HepG2 (cell line): ENCODE measurements around the gene B4GALT3. TPM values are rescaled to one million over a fixed set of nuclear protein-coding genes. Genes with fewer than 3 reads are reported as not detected.

Experiments
- EEA1 ChIP-seq: sonication (generic); formaldehyde crosslinking; IDR thresholded peaks from 2 replicates; pipeline ENCODE4 v1.5.1; 2020; ENCODE audit warnings: mild to moderate bottlenecking, missing genetic modification reagents, borderline replicate concordance
- KLF12 ChIP-seq: sonication (generic); formaldehyde crosslinking; IDR thresholded peaks from 2 replicates; pipeline ENCODE4 v1.4.0; 2020; ENCODE audit warnings: missing genetic modification reagents, borderline replicate concordance
- SRSF1 ChIP-seq: fragments of 200-400 bp; formaldehyde crosslinking; optimal IDR thresholded peaks from 2 replicates; pipeline ENCODE3; 2017; ENCODE audit warnings: mild to moderate bottlenecking, low read depth, low read length, moderate library complexity
- STAT5B ChIP-seq: sonication (generic); formaldehyde crosslinking; IDR thresholded peaks from 2 replicates; pipeline ENCODE4 v1.4.0; 2020; ENCODE audit warnings: missing genetic modification reagents
- U2AF2 ChIP-seq: fragments of 200-400 bp; formaldehyde crosslinking; IDR thresholded peaks from 2 replicates; pipeline ENCODE4 v1.6.1; 2017; ENCODE audit warnings: low read depth, mild to moderate bottlenecking, low read length
- ZBTB38 ChIP-seq: sonication (generic); formaldehyde crosslinking; IDR thresholded peaks from 2 replicates; pipeline ENCODE4 v1.5.1; 2020; ENCODE audit warnings: mild to moderate bottlenecking, missing genetic modification reagents
- ZFX ChIP-seq: sonication (generic); formaldehyde crosslinking; IDR thresholded peaks from 2 replicates; pipeline ENCODE4 v1.4.0; 2020; ENCODE audit warnings: mild to moderate bottlenecking, low read depth, missing genetic modification reagents, moderate library complexity
- ZFYVE20 ChIP-seq: sonication (generic); formaldehyde crosslinking; IDR thresholded peaks from 2 replicates; pipeline ENCODE4 v1.8.0; 2023; ENCODE audit warnings: low read depth, mild to moderate bottlenecking, moderate library complexity, missing genetic modification reagents, borderline replicate concordance
- ZNF205 ChIP-seq: IDR thresholded peaks from 2 replicates; pipeline ENCODE4 v1.6.1; 2018; ENCODE audit warnings: missing biosample characterization, missing genetic modification reagents
- ZNF260 ChIP-seq: sonication (generic); formaldehyde crosslinking; IDR thresholded peaks from 2 replicates; pipeline ENCODE4 v1.4.0; 2020; ENCODE audit warnings: missing genetic modification reagents, low read depth, mild to moderate bottlenecking, borderline replicate concordance
- ZNF451 ChIP-seq: sonication (generic); formaldehyde crosslinking; IDR thresholded peaks from 2 replicates; pipeline ENCODE4 v1.5.0; 2020; ENCODE audit warnings: mild to moderate bottlenecking, missing genetic modification reagents
- ZNF749 ChIP-seq: sonication (generic); formaldehyde crosslinking; IDR thresholded peaks from 2 replicates; pipeline ENCODE4 v1.8.0; 2022; ENCODE audit warnings: mild to moderate bottlenecking, missing genetic modification reagents, moderate library complexity, borderline replicate concordance
- ZSCAN20 ChIP-seq: sonication (generic); formaldehyde crosslinking; IDR thresholded peaks from 2 replicates; pipeline ENCODE4 v1.4.0; 2020; ENCODE audit warnings: missing genetic modification reagents, mild to moderate bottlenecking, borderline replicate concordance
- polyA plus RNA-seq, 8 experiments: library from polyadenylated mRNA; depleted of rRNA in 3 of 8; stranded (reverse) in 7 of 8; unstranded in 1 of 8; fragments of >200 nt; fragmentation: Illumina TruSeq in 4 of 8; extraction: Trizol in 4 of 8; gene quantifications; 2 replicates each; pipeline versions ENCODE4 v1.2.1 to v1.2.3, GENCODE V29; 2011 to 2016; ENCODE audit warnings: low read depth in 4 of 8, missing spikeins in 1 of 8, mixed read lengths in 1 of 8; ENCODE audit not compliant: insufficient read depth in 1 of 8
- total RNA-seq, 5 experiments: library from RNA; depleted of rRNA; stranded (reverse); fragments of >200 nt; fragmentation: Illumina TruSeq; extraction: Trizol; gene quantifications; 2 replicates each; pipeline ENCODE4 v1.2.3, GENCODE V29; 2016; ENCODE audit warnings: low read depth in 1 of 5
- TF ChIP-seq, protein P1 (sequence below): sonication (generic); formaldehyde crosslinking; IDR thresholded peaks from 2 replicates; pipeline ENCODE4 v1.5.1; 2020; ENCODE audit warnings: mild to moderate bottlenecking, missing genetic modification reagents, moderate library complexity
- TF ChIP-seq, protein P2 (sequence below): sonication (generic); formaldehyde crosslinking; conservative IDR thresholded peaks from 2 replicates; pipeline ENCODE4 v1.8.0; 2022; ENCODE audit warnings: mild to moderate bottlenecking, moderate library complexity, missing genetic modification reagents
- TF ChIP-seq, protein P3 (sequence below): sonication (generic); formaldehyde crosslinking; IDR thresholded peaks from 2 replicates; pipeline ENCODE4 v1.5.0; 2020; ENCODE audit warnings: missing genetic modification reagents
- TF ChIP-seq, protein P4 (sequence below): sonication (generic); formaldehyde crosslinking; IDR thresholded peaks from 2 replicates; pipeline ENCODE4 v1.9.0; 2022; ENCODE audit warnings: missing genetic modification reagents, mild to moderate bottlenecking, borderline replicate concordance

B4GALT3 gene
- total and polyA plus RNA-seq, 2 of the 13 experiments (the other 11 are each of a cell fraction or from before 2014, with no cell fraction given): 35.6 to 40.4 TPM

DNA sequence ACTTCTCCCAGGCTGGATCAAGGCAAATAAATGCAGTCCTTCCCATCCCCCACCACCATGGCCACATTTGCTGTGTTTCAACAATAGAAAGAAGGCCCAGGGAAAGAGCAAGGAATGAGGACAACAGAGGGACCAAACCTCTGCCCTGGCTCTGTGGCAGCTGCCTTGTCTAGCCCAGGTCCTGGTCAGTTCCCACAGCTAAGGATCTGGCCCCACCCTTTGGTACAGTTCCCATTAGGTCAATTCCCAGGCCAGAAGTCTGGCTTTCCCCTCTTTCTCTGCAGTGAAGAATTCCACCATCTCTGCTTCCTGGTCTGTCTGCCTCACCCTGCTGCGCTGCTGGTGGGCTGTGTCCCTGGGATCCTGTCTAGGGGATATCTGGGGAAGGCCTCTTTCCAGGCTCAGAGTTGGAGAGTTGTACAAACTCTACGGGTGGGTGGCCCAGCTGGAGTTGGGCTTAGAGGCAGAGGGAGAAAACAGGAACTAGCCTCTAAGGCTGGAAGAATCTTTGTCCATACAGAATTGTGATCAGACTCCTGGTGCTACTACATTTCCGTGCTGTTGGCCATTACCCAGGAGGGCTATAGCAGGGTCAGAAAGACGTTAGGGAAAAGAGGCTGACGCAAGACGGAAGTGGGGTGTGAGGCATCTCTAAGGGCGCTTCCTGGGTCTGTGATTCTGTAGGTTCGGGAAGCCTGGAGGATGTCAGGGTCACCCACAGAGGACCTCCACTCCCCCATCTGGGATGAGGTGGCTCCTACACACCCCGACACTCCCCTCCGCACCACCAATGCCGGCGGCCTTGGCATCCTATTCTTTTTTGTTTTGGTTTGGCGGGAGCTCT, 23.9 kb upstream of the B4GALT3 start (continued):
- TF ChIP-seq, protein P1, sequence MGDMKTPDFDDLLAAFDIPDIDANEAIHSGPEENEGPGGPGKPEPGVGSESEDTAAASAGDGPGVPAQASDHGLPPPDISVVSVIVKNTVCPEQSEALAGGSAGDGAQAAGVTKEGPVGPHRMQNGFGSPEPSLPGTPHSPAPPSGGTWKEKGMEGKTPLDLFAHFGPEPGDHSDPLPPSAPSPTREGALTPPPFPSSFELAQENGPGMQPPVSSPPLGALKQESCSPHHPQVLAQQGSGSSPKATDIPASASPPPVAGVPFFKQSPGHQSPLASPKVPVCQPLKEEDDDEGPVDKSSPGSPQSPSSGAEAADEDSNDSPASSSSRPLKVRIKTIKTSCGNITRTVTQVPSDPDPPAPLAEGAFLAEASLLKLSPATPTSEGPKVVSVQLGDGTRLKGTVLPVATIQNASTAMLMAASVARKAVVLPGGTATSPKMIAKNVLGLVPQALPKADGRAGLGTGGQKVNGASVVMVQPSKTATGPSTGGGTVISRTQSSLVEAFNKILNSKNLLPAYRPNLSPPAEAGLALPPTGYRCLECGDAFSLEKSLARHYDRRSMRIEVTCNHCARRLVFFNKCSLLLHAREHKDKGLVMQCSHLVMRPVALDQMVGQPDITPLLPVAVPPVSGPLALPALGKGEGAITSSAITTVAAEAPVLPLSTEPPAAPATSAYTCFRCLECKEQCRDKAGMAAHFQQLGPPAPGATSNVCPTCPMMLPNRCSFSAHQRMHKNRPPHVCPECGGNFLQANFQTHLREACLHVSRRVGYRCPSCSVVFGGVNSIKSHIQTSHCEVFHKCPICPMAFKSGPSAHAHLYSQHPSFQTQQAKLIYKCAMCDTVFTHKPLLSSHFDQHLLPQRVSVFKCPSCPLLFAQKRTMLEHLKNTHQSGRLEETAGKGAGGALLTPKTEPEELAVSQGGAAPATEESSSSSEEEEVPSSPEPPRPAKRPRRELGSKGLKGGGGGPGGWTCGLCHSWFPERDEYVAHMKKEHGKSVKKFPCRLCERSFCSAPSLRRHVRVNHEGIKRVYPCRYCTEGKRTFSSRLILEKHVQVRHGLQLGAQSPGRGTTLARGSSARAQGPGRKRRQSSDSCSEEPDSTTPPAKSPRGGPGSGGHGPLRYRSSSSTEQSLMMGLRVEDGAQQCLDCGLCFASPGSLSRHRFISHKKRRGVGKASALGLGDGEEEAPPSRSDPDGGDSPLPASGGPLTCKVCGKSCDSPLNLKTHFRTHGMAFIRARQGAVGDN (CRISPR knock-in tag): 0 out of 2 replicates have a peak, but pooled peaks have one; percentile 4
- TF ChIP-seq, protein P2, sequence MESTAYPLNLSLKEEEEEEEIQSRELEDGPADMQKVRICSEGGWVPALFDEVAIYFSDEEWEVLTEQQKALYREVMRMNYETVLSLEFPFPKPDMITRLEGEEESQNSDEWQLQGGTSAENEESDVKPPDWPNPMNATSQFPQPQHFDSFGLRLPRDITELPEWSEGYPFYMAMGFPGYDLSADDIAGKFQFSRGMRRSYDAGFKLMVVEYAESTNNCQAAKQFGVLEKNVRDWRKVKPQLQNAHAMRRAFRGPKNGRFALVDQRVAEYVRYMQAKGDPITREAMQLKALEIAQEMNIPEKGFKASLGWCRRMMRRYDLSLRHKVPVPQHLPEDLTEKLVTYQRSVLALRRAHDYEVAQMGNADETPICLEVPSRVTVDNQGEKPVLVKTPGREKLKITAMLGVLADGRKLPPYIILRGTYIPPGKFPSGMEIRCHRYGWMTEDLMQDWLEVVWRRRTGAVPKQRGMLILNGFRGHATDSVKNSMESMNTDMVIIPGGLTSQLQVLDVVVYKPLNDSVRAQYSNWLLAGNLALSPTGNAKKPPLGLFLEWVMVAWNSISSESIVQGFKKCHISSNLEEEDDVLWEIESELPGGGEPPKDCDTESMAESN (CRISPR knock-in tag): peak; percentile 44; the same call in 1 of the 2 replicates
- TF ChIP-seq EEA1 (CRISPR knock-in tag): no peak
- no peak for TF ChIP-seq SRSF1
- TF ChIP-seq ZNF205 (CRISPR knock-in tag): no peak
- no peak for TF ChIP-seq ZNF749 (CRISPR knock-in tag)
- TF ChIP-seq, protein P3, sequence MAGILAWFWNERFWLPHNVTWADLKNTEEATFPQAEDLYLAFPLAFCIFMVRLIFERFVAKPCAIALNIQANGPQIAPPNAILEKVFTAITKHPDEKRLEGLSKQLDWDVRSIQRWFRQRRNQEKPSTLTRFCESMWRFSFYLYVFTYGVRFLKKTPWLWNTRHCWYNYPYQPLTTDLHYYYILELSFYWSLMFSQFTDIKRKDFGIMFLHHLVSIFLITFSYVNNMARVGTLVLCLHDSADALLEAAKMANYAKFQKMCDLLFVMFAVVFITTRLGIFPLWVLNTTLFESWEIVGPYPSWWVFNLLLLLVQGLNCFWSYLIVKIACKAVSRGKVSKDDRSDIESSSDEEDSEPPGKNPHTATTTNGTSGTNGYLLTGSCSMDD (CRISPR knock-in tag): no peak
- no peak for TF ChIP-seq KLF12
- TF ChIP-seq ZFX (CRISPR knock-in tag): peak; percentile 22; the same call in 1 of the 2 replicates
- TF ChIP-seq STAT5B (CRISPR knock-in tag): no peak
- peak; percentile 79; the same call in 1 of the 2 replicates for TF ChIP-seq ZBTB38 (CRISPR knock-in tag)
- TF ChIP-seq ZSCAN20: no peak
- TF ChIP-seq, protein P4, sequence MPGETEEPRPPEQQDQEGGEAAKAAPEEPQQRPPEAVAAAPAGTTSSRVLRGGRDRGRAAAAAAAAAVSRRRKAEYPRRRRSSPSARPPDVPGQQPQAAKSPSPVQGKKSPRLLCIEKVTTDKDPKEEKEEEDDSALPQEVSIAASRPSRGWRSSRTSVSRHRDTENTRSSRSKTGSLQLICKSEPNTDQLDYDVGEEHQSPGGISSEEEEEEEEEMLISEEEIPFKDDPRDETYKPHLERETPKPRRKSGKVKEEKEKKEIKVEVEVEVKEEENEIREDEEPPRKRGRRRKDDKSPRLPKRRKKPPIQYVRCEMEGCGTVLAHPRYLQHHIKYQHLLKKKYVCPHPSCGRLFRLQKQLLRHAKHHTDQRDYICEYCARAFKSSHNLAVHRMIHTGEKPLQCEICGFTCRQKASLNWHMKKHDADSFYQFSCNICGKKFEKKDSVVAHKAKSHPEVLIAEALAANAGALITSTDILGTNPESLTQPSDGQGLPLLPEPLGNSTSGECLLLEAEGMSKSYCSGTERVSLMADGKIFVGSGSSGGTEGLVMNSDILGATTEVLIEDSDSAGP (CRISPR knock-in tag): peak; percentile 41; the same call in 1 of the 2 replicates
- TF ChIP-seq ZFYVE20 (CRISPR knock-in tag): no peak
- 0 out of 2 replicates have a peak, but pooled peaks have one; percentile 51 for TF ChIP-seq ZNF451 (CRISPR knock-in tag)
- no peak for TF ChIP-seq U2AF2
- TF ChIP-seq ZNF260 (CRISPR knock-in tag): no peak
